H9 (cell line): ENCODE results near the gene ALOX12B. TPM values are rescaled to one million over a fixed set of nuclear protein-coding genes. Genes with fewer than 3 reads are reported as not detected.

Experiments
- DNase-seq: peaks from one replicate; pipeline ENCODE4 v3.0.0-alpha.2; 2017
- H2AFZ ChIP-seq: one replicate; pipeline ENCODE4 v1.6.1; 2013; ENCODE audit warnings: mild to moderate bottlenecking, low read length, control low read depth, moderate library complexity
- H2AK5ac ChIP-seq: 2 replicates; pipeline ENCODE4 v1.6.1; 2013; ENCODE audit warnings: low read length, control low read depth, mixed read lengths; ENCODE audit not compliant: insufficient read length
- H2BK120ac ChIP-seq: one replicate; pipeline ENCODE4 v1.6.1; 2013; ENCODE audit warnings: low read depth, mild to moderate bottlenecking, low read length, control low read depth, inconsistent platforms; ENCODE audit not compliant: poor library complexity, severe bottlenecking
- H2BK12ac ChIP-seq: 2 replicates; pipeline ENCODE4 v1.6.1; 2013; ENCODE audit warnings: low read length, control low read depth, mixed read lengths, low read depth; ENCODE audit not compliant: insufficient read length
- H2BK15ac ChIP-seq: 2 replicates; pipeline ENCODE4 v1.6.1; 2013; ENCODE audit warnings: low read depth, low read length, control low read depth
- H2BK20ac ChIP-seq: one replicate; pipeline ENCODE4 v1.6.1; 2013; ENCODE audit warnings: low read depth, mild to moderate bottlenecking, low read length, control low read depth, inconsistent platforms; ENCODE audit not compliant: poor library complexity, severe bottlenecking
- H2BK5ac ChIP-seq: 2 replicates; pipeline ENCODE4 v1.6.1; 2013; ENCODE audit warnings: low read length, control low read depth, mixed read lengths; ENCODE audit not compliant: insufficient read length
- H3K14ac ChIP-seq: 2 replicates; pipeline ENCODE4 v1.6.1; 2013; ENCODE audit warnings: low read length, control low read depth; ENCODE audit not compliant: insufficient read depth
- H3K18ac ChIP-seq: 2 replicates; pipeline ENCODE4 v1.6.1; 2013; ENCODE audit warnings: low read depth, mild to moderate bottlenecking, mixed read lengths, low read length, control low read depth; ENCODE audit not compliant: insufficient read length
- H3K23ac ChIP-seq: 2 replicates; pipeline ENCODE4 v1.6.1; 2013; ENCODE audit warnings: low read length, control low read depth, mixed read lengths, low read depth; ENCODE audit not compliant: insufficient read length
- H3K23me2 ChIP-seq: 2 replicates; pipeline ENCODE4 v1.6.1; 2013; ENCODE audit warnings: low read depth, mild to moderate bottlenecking, mixed read lengths, low read length, control low read depth; ENCODE audit not compliant: insufficient read length, poor library complexity, severe bottlenecking
- H3K27ac ChIP-seq: 2 replicates; pipeline ENCODE4 v1.5.1; 2013; ENCODE audit warnings: low read length, control low read depth, mixed read lengths, low read depth; ENCODE audit not compliant: insufficient read length
- H3K27me3 ChIP-seq: 2 replicates; pipeline ENCODE4 v1.6.1; 2013; ENCODE audit warnings: low read length, control low read depth, inconsistent platforms; ENCODE audit not compliant: insufficient read depth
- H3K4ac ChIP-seq: 2 replicates; pipeline ENCODE4 v1.6.1; 2013; ENCODE audit warnings: low read depth, mild to moderate bottlenecking, control low read depth, inconsistent platforms, low read length, moderate library complexity
- H3K4me1 ChIP-seq: 2 replicates; pipeline ENCODE4 v1.6.1; 2013; ENCODE audit warnings: low read length, control low read depth, inconsistent platforms; ENCODE audit not compliant: insufficient read depth
- H3K4me2 ChIP-seq: 2 replicates; pipeline ENCODE4 v1.6.1; 2013; ENCODE audit warnings: low read length, control low read depth, mixed read lengths; ENCODE audit not compliant: insufficient read length, insufficient read depth
- H3K56ac ChIP-seq: 2 replicates; pipeline ENCODE4 v1.6.1; 2013; ENCODE audit warnings: low read depth, mild to moderate bottlenecking, mixed read lengths, low read length, control low read depth; ENCODE audit not compliant: insufficient read length
- H3K79me1 ChIP-seq: 2 replicates; pipeline ENCODE4 v1.6.1; 2013; ENCODE audit warnings: low read depth, mild to moderate bottlenecking, moderate library complexity, low read length, control low read depth, inconsistent platforms; ENCODE audit not compliant: insufficient read depth, poor library complexity, severe bottlenecking
- H3K79me2 ChIP-seq: 2 replicates; pipeline ENCODE4 v1.6.1; 2013; ENCODE audit warnings: low read length, control low read depth, inconsistent platforms; ENCODE audit not compliant: insufficient read depth
- H3K9ac ChIP-seq: 2 replicates; pipeline ENCODE4 v1.6.1; 2013; ENCODE audit warnings: low read length, control low read depth, mixed read lengths; ENCODE audit not compliant: insufficient read length; ENCODE audit errors: extremely low read depth
- H3K9me3 ChIP-seq: one replicate; pipeline ENCODE4 v1.6.1; 2013; ENCODE audit warnings: low read depth, low read length, inconsistent platforms; ENCODE audit not compliant: control insufficient read depth
- H3T11ph ChIP-seq: one replicate; pipeline ENCODE4 v1.6.1; 2013; ENCODE audit warnings: mild to moderate bottlenecking, low read length, control low read depth, inconsistent platforms
- H4K20me1 ChIP-seq: one replicate; pipeline ENCODE4 v1.6.1; 2013; ENCODE audit not compliant: control insufficient read depth, insufficient read length, insufficient read depth
- H4K5ac ChIP-seq: 2 replicates; pipeline ENCODE4 v1.6.1; 2013; ENCODE audit warnings: low read depth, mild to moderate bottlenecking, mixed read lengths, low read length, control low read depth; ENCODE audit not compliant: insufficient read length
- H4K8ac ChIP-seq: replicated peaks from 2 replicates; pipeline ENCODE4 v1.6.1; 2013; ENCODE audit warnings: low read length, control low read depth, mixed read lengths, low read depth; ENCODE audit not compliant: insufficient read length
- H4K91ac ChIP-seq: 2 replicates; pipeline ENCODE4 v1.6.1; 2013; ENCODE audit warnings: low read depth, mild to moderate bottlenecking, moderate library complexity, mixed read lengths, low read length, control low read depth; ENCODE audit not compliant: insufficient read length
- H3K27ac Mint-ChIP-seq, 3 experiments: 2 replicates in 2 of 3; 3 replicates in 1 of 3; pipeline ENCODE4 v1.8.0; 2020 to 2021; ENCODE audit warnings: mixed read lengths in 3 of 3, mild to moderate bottlenecking in 1 of 3, moderate library complexity in 1 of 3
- H3K27me3 Mint-ChIP-seq: 2 replicates; pipeline ENCODE4 v1.8.0; 2021; ENCODE audit warnings: low read depth, mild to moderate bottlenecking, moderate library complexity, mixed read lengths
- H3K36me3 Mint-ChIP-seq, 3 experiments: 2 replicates in 2 of 3; 3 replicates in 1 of 3; pipeline ENCODE4 v1.8.0; 2020 to 2021; ENCODE audit warnings: low read depth in 3 of 3, mixed read lengths in 3 of 3; ENCODE audit not compliant: insufficient read depth in 1 of 3
- H3K4me1 Mint-ChIP-seq, 2 experiments: 2 replicates each; pipeline ENCODE4 v1.8.0; 2020; ENCODE audit warnings: mixed read lengths in 2 of 2
- H3K4me3 Mint-ChIP-seq, 2 experiments: 2 replicates in 1 of 2; 3 replicates in 1 of 2; pipeline ENCODE4 v1.8.0; 2020 to 2021; ENCODE audit warnings: mild to moderate bottlenecking in 2 of 2, mixed read lengths in 2 of 2, moderate library complexity in 1 of 2
- H3K9me3 Mint-ChIP-seq, 2 experiments: 2 replicates in 1 of 2; 3 replicates in 1 of 2; pipeline ENCODE4 v1.8.0; 2020; ENCODE audit warnings: mild to moderate bottlenecking in 2 of 2, mixed read lengths in 2 of 2, moderate library complexity in 1 of 2
- CTCF ChIP-seq: fragments of 200-600 bp; sonication (generic); conservative IDR thresholded peaks from 3 replicates; pipeline ENCODE4 v1.8.0; 2021; ENCODE audit warnings: antibody characterized with exemption, mild to moderate bottlenecking
- WGBS: extraction: QIAGEN DNeasy Blood & Tissue Kit; methylation state at CpG from one replicate; pipeline ENCODE4 v1.1.7; 2013; ENCODE audit warnings: missing lambda C conversion rate, low lambda C conversion rate, mixed read lengths; ENCODE audit not compliant: insufficient read length; ENCODE audit errors: extremely low coverage; 5-methylcytosine and 5-hydroxymethylcytosine counted together
- total RNA-seq: library from RNA; stranded (reverse); gene quantifications from 2 replicates; pipeline ENCODE4 v1.2.1, GENCODE V29; 2021

Gene ALOX12B
- total RNA-seq, 1 experiment from 2014 or later, result 1.2 TPM

- Mint-ChIP-seq H3K4me1 (peaks cover 24 to 28% of the 10 kb centered on the region in 2 experiments), H3K27me3 (peaks cover 95% of the 10 kb centered on the region), H3K36me3 (peaks cover 0 to 2% (median 0%) of the 10 kb centered on the region in 3 experiments; a peak in 2 of 7 replicates), H3K4me3 (peak overlapping the region in 1 of 2 experiments; percentile 87; a peak in 3 of 5 replicates), H3K9me3 (peaks cover 7 to 9% of the 10 kb centered on the region in 2 experiments; a peak in 4 of 5 replicates), H3K27ac (no peak overlapping the region)
- H3K4me1 ChIP-seq, result no peaks in the 10 kb centered on the region
- DNase-seq, result no peak
- WGBS, result no CpG with 5 or more reads among the region's 7 CpGs
- H3K79me1 ChIP-seq, result no peaks in the 10 kb centered on the region
- no peak overlapping the region for H3K23ac ChIP-seq
- H3K18ac ChIP-seq, result no peak overlapping the region
- no peak overlapping the region for H4K5ac ChIP-seq
- peaks cover 46% of the 10 kb centered on the region for H3K27me3 ChIP-seq
- H3K79me2 ChIP-seq, result no peaks in the 10 kb centered on the region
- no peak overlapping the region for H3K56ac ChIP-seq
- H2BK20ac ChIP-seq, result no peak overlapping the region
- H2AFZ ChIP-seq, result no peak overlapping the region
- H4K91ac ChIP-seq, result no peak overlapping the region
- H4K8ac ChIP-seq, result no peak overlapping the region
- H3K9me3 ChIP-seq, result no peaks in the 10 kb centered on the region
- peaks cover 18% of the 10 kb centered on the region for H3K23me2 ChIP-seq
- H3K9ac ChIP-seq, result no peak overlapping the region
- H3T11ph ChIP-seq, result no peak overlapping the region
- H3K27ac ChIP-seq, result no peak overlapping the region
- H2BK15ac ChIP-seq, result no peak overlapping the region
- no peak for TF ChIP-seq CTCF
- H4K20me1 ChIP-seq, result no peaks in the 10 kb centered on the region
- no peak overlapping the region for H3K4ac ChIP-seq
- no peak overlapping the region for H2BK12ac ChIP-seq
- no peak overlapping the region for H2BK120ac ChIP-seq
- H2BK5ac ChIP-seq, result no peak overlapping the region
- H2AK5ac ChIP-seq, result no peak overlapping the region
- peak overlapping the region; percentile 39 for H3K14ac ChIP-seq
- H3K4me2 ChIP-seq, result peak overlapping the region; percentile 74
Measured at GRCh38 chr17:8074554-8074953, 13.0 kb downstream of the ALOX12B start.
